Measurements from ENCODE around the gene PARN. TPM values are rescaled to one million over a fixed set of nuclear protein-coding genes. Genes with fewer than 3 reads are reported as not detected.

The PARN gene
- total and polyA plus RNA-seq, 2 of the 4 experiments (the other 2 are of a cell fraction): 24.6 to 25.1 TPM

DNA sequence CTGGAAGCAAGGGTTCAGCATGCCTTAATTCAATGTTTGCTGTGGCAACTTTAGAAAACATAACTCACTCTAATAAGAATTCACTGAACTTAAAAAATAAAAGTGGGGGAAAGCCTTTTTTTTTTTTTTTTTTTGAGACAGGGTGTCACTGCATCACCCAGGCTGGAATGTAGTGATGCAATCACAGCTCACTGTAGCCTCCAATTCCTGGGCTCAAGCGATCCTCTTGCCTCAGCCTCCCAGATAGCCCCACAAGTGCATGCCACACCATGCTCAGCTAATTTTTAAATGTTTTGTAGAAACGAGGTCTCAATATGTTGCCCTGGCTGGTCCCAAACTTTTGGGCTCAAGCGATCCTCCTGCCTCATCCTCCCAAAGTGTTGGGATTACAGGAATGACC lies 243.9 kb downstream of the PARN start:
- no peak overlapping the region for H3K9ac ChIP-seq (ENCODE audit: low read depth, low read length)
- H3K14ac ChIP-seq (replicated peaks; ENCODE audit: low read depth, low read length): no peak overlapping the region
- no CpG with 5 or more reads among the region's 3 CpGs for WGBS, 2 experiments (ENCODE audit: extremely low coverage in 2 of 2, insufficient read length in 1 of 2)
- TF ChIP-seq CEBPB (IDR thresholded peaks at IDR 0.05; ENCODE audit: low read depth, low read length) (peak; percentile 42; the same call in 1 of the 2 replicates), CHD1 (IDR thresholded peaks at IDR 0.05; ENCODE audit: low read depth, low read length) (no peak)
- in situ Hi-C loops (cut with MboI; ENCODE audit: low sequenced_read_pairs): no loop called here
- H2AK5ac ChIP-seq (ENCODE audit: low read depth, low read length): no peak overlapping the region
- H2AFZ ChIP-seq (replicated peaks; ENCODE audit: low read length, poor library complexity): no peak overlapping the region
- intact Hi-C loops (cut with micrococcal nuclease): no loop called here
- H3K4ac ChIP-seq (ENCODE audit: low read depth, low read length): no peak overlapping the region
- no peak overlapping the region for H3K56ac ChIP-seq (ENCODE audit: extremely low read depth, insufficient read depth, low read length)
- H2BK5ac ChIP-seq (ENCODE audit: low read depth, low read length, poor library complexity, severe bottlenecking): no peak overlapping the region
- no peak for ATAC-seq (ENCODE audit: low read depth)
- no peaks in the 10 kb centered on the region for H3K27me3 ChIP-seq (ENCODE audit: control insufficient read depth, insufficient read depth, low read length)
- dilution Hi-C loops (cut with HindIII; ENCODE audit: low sequenced_read_pairs, unreplicated experiment): no loop called here
- H3K23ac ChIP-seq (ENCODE audit: low read depth, low read length): no peak overlapping the region
- H4K91ac ChIP-seq (ENCODE audit: insufficient read depth, low read depth, low read length): no peak overlapping the region
- H2BK15ac ChIP-seq (ENCODE audit: low read depth, low read length): no peak overlapping the region
- DNase-seq: no peak
- H3K9me1 ChIP-seq (ENCODE audit: insufficient read depth, low read length): no peaks in the 10 kb centered on the region
- H3K4me1 ChIP-seq (ENCODE audit: control insufficient read depth, insufficient read depth, low read length): no peaks in the 10 kb centered on the region
- no peaks in the 10 kb centered on the region for H3K36me3 ChIP-seq (ENCODE audit: control insufficient read depth, insufficient read depth, low read length)
- no peak overlapping the region for H4K8ac ChIP-seq (ENCODE audit: low read depth in 2 of 2, low read length in 2 of 2)
- peaks cover 3% of the 10 kb centered on the region; the same call in 1 of the 2 replicates for H3K9me3 ChIP-seq (ENCODE audit: control insufficient read depth, insufficient read depth, low read length)
- no peak overlapping the region for H2BK120ac ChIP-seq (ENCODE audit: low read depth, low read length)
- H4K20me1 ChIP-seq (ENCODE audit: insufficient read depth, low read length): no peaks in the 10 kb centered on the region
- no peak overlapping the region for H2AK9ac ChIP-seq (replicated peaks; ENCODE audit: low read depth, low read length, poor library complexity)
- POLR2A ChIA-PET (ENCODE audit: unreplicated experiment): no interaction called here
- CTCF ChIA-PET: no interaction called here
- no peak overlapping the region for H3K4me2 ChIP-seq (ENCODE audit: low read depth, low read length)
- H3K4me3 ChIP-seq (ENCODE audit: insufficient read depth, low read depth, low read length): no peak overlapping the region
- no peaks in the 10 kb centered on the region for H3K79me1 ChIP-seq (ENCODE audit: low read depth in 1 of 2, low read length in 2 of 2)
- H2BK20ac ChIP-seq (ENCODE audit: low read depth, low read length): no peak overlapping the region
- BruUV-seq (replicated peaks): no TSS peak
- no peak overlapping the region for H3K18ac ChIP-seq (ENCODE audit: low read depth, low read length)
- no peak overlapping the region for H4K5ac ChIP-seq (ENCODE audit: low read depth, low read length)
- no peak overlapping the region for H3K27ac ChIP-seq (ENCODE audit: insufficient read depth, low read length)

Small RNAs within 50 kb of the gene (microRNA-seq; reads per million reads assigned to microRNA genes)
- not detected for gene RN7SL274P (ENCODE audit: insufficient read depth, insufficient read length)
- gene RNU7-125P (ENCODE audit: insufficient read depth, insufficient read length): not detected

Small RNAs within 50 kb of the gene (small RNA-seq; reads per million reads assigned to genes)
- gene RN7SL274P: 0 reads per million in 5 experiments
- 0 reads per million in 5 experiments for gene RNU7-125P

Other genes with a start within 250 kb of the PARN start
- 51.7 and 56.5 TPM in 2 replicates for gene BFAR, start 2.7 kb upstream of the PARN start, total RNA-seq (2012; rRNA removed)
- gene BFAR, start 2.7 kb upstream of the PARN start, polyA plus RNA-seq (2012; rRNA removed): 39.4 and 46.6 TPM in 2 replicates
- gene PLA2G10, start 64.0 kb upstream of the PARN start, total RNA-seq (2012; rRNA removed): not detected in 2 replicates
- not detected in 2 replicates for gene PLA2G10, start 64.0 kb upstream of the PARN start, polyA plus RNA-seq (2012; rRNA removed)
- gene NPIPA3, start 73.2 kb upstream of the PARN start, total RNA-seq (2012; rRNA removed): not detected in 2 replicates
- gene NPIPA3, start 73.2 kb upstream of the PARN start, polyA plus RNA-seq (2012; rRNA removed): not detected in 2 replicates
- gene NPIPA2, start 112.3 kb upstream of the PARN start, total RNA-seq (2012; rRNA removed): not detected in 2 replicates
- 0.23 and 0.27 TPM in 2 replicates for gene NPIPA2, start 112.3 kb upstream of the PARN start, polyA plus RNA-seq (2012; rRNA removed)
- 74.4 and 118 TPM in 2 replicates for gene NOMO1, start 203.5 kb upstream of the PARN start, total RNA-seq (2012; rRNA removed)
- 95.1 and 99.2 TPM in 2 replicates for gene NOMO1, start 203.5 kb upstream of the PARN start, polyA plus RNA-seq (2012; rRNA removed)